Stimulated activated memory B cell treated with anti-CD40 and anti-IgM and Interleukin-4, amounts not matched to agents 10 μg/mL and 1 μg/mL and 100 μg/mL, for 72 hours (primary cell): ENCODE measurements around the gene NPHP4.
A peak's percentile ranks its signal among the peaks of the same experiment; 100 is the strongest.

Experiments used
- ATAC-seq: fragments of 150-1000 bp; cut with Tn5 transposase; 2 replicates; pipeline ENCODE4 v1.10.0; 2021
- H3K27ac Mint-ChIP-seq: one replicate; pipeline ENCODE4 v1.8.0; 2022; ENCODE audit warnings: mild to moderate bottlenecking, mixed read lengths
- H3K27me3 Mint-ChIP-seq: one replicate; pipeline ENCODE4 v1.8.0; 2022; ENCODE audit warnings: mixed read lengths
- H3K36me3 Mint-ChIP-seq: one replicate; pipeline ENCODE4 v1.8.0; 2022; ENCODE audit warnings: mixed read lengths
- H3K4me1 Mint-ChIP-seq: one replicate; pipeline ENCODE4 v1.8.0; 2022; ENCODE audit warnings: mixed read lengths
- H3K4me3 Mint-ChIP-seq: one replicate; pipeline ENCODE4 v1.8.0; 2022; ENCODE audit warnings: mild to moderate bottlenecking, moderate library complexity, mixed read lengths
- H3K9me3 Mint-ChIP-seq: one replicate; pipeline ENCODE4 v1.8.0; 2022; ENCODE audit warnings: mixed read lengths

Gene NPHP4

DNA sequence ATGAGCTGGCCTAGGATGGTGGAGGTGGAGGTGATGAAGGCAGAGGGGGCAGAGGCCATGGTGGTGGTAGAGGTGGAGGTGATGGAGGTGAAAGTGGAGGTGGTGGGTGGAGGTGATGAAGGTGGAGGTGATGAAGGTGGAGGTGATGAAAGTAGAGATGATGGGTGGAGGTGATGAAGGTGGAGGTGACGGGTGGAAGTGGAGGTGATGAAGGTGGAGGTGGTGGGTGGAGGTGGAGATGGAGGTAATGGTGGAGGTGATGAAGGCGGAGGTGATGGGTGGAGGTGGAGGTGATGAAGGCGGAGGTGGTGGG lies 19.7 kb upstream of the NPHP4 start:
- no peak for ATAC-seq
- H3K4me3 Mint-ChIP-seq = no peak overlapping the region
- H3K4me1 Mint-ChIP-seq = peaks cover 30% of the 10 kb centered on the region
- H3K27ac Mint-ChIP-seq = peak overlapping the region; percentile 66
- H3K9me3 Mint-ChIP-seq = peaks cover 3% of the 10 kb centered on the region
- H3K36me3 Mint-ChIP-seq = peaks cover 12% of the 10 kb centered on the region
- H3K27me3 Mint-ChIP-seq = no peaks in the 10 kb centered on the region

DNA sequence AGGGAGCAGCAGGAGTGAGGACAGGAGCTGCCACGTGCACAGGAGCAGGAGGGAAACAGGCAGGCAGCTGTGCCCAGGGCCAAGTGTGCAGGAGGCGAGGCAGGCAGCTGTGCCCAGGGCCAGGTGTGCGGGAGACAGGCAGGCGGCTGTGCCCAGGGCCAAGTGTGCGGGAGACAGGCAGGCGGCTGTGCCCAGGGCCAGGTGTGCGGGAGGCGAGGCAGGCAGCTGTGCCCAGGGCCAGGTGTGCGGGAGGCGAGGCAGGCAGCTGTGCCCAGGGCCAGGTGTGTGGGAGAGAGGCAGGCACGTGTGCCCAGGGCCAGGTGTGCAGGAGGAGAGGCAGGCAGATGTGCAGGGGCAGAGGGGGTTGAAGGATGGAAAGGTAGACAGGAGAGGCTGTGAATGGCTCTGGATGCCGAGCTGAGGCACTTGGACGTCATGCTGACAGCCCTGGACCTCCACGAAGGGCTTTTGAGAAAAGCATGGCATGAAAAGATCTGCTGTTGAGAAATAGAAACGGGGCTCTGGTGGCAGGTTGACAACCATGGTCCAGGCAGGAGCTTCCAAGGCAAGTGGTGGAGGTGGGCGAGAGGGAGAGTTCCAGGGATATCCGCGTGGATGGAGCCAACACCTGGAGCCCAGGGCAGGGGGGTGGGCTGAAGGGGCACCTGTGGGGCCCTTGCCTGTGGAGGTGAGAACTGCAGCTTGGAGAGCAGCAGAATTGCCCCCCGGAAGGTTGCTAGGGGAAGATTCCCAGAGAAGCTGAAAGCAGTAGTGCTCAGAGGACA lies 19.1 kb upstream of the NPHP4 start:
- Mint-ChIP-seq H3K4me3 (peak overlapping the region; percentile 25), H3K9me3 (peaks cover 3% of the 10 kb centered on the region), H3K27me3 (no peaks in the 10 kb centered on the region), H3K27ac (peak overlapping the region; percentile 66), H3K4me1 (peaks cover 30% of the 10 kb centered on the region), H3K36me3 (peaks cover 12% of the 10 kb centered on the region)
- no peak for ATAC-seq

DNA sequence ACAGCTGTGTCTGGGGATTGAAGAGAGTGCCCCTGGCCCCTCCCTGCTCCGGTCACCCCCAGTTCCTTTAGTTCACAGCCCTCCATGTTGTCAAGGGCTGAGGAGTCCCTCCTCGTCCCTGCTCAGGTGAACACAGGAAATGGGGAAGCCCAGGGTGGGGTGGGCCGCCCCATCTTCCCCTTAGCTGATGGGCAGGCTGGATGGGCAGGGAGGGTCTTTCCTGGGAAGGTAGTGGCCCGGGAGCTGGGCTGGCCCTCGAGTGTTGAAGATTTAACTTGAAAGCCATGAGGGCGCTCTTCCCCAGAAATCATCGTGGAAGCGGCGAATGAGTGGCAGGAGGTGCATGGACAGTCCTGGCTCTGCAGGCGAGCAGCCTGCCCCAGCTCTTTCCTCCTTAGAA lies 18.3 kb upstream of the NPHP4 start:
- Mint-ChIP-seq H3K4me3 (no peak overlapping the region), H3K27ac (peak overlapping the region; percentile 66), H3K36me3 (peaks cover 12% of the 10 kb centered on the region), H3K4me1 (peaks cover 30% of the 10 kb centered on the region), H3K9me3 (peaks cover 3% of the 10 kb centered on the region), H3K27me3 (no peaks in the 10 kb centered on the region)
- no peak for ATAC-seq

DNA sequence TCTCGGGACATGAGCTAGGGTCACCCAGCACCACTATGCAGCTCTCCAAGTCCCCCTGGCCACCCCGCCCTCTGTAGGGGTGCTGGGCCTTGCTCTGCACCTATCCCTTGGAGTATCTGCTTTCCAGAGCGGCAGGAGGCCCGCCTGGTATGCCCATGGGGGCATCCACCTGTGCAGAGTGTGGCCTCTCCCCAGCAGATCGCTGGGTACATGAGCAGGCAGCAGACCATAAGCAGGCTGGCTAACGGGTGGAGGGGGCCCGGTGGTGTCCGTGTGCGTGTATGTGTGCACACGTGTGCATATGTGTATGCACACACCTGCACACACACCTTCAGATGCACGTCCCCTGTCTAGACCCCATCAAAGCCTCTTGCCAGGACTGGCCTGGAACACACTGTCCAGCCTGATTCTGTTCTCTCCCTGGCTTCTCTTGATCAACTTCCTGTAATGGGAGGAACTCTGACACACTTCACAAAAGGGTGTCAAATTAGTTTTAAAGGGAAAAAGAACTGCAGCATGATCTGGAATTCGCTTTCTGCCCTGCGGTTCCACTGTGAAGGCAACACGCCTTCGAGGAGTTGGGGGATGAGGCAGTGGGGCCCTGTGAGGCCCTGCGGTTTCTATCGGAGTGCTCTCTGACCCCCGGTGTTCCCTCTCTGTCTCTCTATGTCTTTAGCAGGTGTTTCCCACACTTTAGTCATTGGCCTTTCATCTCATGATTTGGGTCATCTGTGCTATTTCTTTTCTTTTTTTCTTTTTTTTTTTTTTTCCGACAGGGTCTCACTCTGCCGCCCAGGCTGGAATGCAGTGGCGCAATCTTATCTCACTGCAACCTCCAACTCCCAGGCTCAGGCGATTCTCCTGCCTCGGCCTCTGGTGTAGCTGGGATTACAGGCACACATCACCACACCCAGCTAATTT lies 17.2 kb upstream of the NPHP4 start:
- Mint-ChIP-seq H3K9me3 (peaks cover 3% of the 10 kb centered on the region), H3K27ac (no peak overlapping the region), H3K4me1 (peaks cover 30% of the 10 kb centered on the region), H3K36me3 (peaks cover 12% of the 10 kb centered on the region), H3K4me3 (no peak overlapping the region), H3K27me3 (no peaks in the 10 kb centered on the region)
- ATAC-seq = no peak

DNA sequence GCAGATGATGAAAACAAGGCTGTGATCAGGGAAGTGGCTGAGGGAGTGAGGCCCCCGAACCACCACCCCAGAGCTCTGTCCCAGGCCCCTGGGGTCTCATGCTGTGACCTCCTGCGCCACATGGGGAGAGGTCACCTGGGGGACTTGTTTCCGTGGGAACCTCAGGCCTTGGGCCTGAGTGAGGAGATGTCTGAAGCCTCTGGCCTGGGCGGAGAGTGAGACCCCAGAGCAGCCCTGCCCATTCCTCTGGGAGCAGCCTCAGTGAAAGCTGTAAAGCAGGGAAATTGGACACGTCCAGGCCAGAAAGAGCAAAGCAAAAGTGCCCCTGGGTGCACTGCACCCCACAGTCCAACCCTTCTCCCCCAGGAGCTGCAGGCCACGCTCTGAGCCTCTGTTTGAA lies 16.5 kb upstream of the NPHP4 start:
- Mint-ChIP-seq H3K27ac (no peak overlapping the region), H3K36me3 (peaks cover 12% of the 10 kb centered on the region), H3K4me3 (no peak overlapping the region), H3K27me3 (no peaks in the 10 kb centered on the region), H3K9me3 (peaks cover 3% of the 10 kb centered on the region), H3K4me1 (peaks cover 27% of the 10 kb centered on the region)
- ATAC-seq = no peak

DNA sequence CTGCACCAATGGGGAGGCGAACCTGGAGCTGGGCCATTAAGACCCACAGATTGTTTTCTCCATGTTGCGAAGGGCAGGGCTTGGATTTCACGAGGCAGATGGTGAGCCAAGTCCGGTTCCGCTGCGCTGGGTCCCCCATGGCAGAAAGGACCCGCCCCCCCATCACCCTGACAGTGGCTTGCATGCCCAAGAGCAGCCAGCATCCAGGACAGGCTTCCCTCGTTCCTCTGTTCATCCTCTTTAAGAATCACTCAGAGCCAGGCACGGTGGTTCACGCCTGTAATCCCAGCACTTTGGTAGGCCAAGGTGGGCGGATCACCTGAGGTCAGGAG lies 15.8 kb upstream of the NPHP4 start:
- H3K27ac Mint-ChIP-seq = no peak overlapping the region
- no peak for ATAC-seq
- H3K4me3 Mint-ChIP-seq = no peak overlapping the region
- no peaks in the 10 kb centered on the region for H3K27me3 Mint-ChIP-seq
- H3K36me3 Mint-ChIP-seq = peaks cover 17% of the 10 kb centered on the region
- peaks cover 20% of the 10 kb centered on the region for H3K4me1 Mint-ChIP-seq
- peaks cover 3% of the 10 kb centered on the region for H3K9me3 Mint-ChIP-seq

DNA sequence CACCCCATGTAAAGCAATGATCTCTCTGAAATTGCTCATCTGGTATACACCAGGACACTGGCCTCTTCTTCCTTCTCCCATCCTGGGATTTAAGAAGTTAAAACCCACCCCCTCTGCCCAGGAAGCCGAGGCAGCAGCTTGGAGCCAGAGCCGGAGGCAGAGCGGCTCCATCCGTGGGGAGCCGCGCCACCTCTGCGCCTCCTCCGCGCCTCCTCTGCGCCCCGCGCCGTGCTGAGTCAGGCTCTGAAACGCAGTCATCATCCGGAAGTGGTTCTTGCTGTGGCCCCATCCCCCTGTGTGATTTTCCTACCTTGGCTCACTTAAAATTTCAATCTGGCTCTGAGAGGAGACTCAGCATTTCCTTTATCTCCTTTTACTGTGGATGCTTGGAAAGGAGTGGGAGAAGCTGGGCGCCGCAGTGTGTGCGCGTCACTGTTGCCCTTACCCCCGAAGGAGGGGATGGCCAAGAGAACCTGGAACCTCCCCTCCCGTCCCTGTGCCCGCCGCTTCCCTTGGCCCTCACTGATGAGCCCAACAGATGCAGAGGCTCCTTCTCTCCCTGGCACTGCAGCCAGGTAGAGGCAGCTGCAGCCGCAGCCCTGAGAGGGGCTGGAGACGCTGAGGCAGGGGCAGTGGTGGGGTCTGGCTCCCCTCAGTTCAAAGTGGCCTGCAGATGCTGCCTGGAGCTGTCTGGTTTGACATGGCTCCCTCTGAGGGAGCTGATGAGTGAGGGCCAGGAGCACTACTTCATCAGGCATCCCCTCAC lies 15.3 kb upstream of the NPHP4 start:
- no peaks in the 10 kb centered on the region for H3K27me3 Mint-ChIP-seq
- H3K27ac Mint-ChIP-seq = no peak overlapping the region
- no peak overlapping the region for H3K4me3 Mint-ChIP-seq
- H3K4me1 Mint-ChIP-seq = peaks cover 15% of the 10 kb centered on the region
- peaks cover 3% of the 10 kb centered on the region for H3K9me3 Mint-ChIP-seq
- no peak for ATAC-seq
- H3K36me3 Mint-ChIP-seq = peaks cover 17% of the 10 kb centered on the region

DNA sequence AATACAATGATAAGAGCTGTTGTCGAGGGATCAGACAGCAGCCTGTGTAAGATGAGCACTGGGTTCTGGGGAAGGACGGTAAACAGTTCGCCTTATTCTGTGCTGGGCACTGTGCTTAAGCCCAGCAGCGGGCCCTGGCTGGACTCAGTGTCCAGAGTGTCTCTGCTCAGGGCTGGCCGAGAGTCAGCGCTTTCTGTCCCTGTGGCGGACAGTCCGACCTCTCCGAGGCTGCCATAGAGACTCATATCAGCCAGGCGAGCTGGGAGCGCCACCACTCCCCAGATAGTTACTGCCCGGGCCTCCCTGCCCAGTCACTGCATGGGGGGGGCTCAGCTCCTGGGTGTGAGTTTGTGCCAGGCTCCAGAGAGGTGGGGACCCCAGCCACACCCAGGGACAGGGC lies 14.7 kb upstream of the NPHP4 start:
- Mint-ChIP-seq H3K27me3 (no peaks in the 10 kb centered on the region), H3K9me3 (peaks cover 2% of the 10 kb centered on the region), H3K27ac (no peak overlapping the region), H3K4me3 (no peak overlapping the region), H3K4me1 (peaks cover 13% of the 10 kb centered on the region), H3K36me3 (peaks cover 17% of the 10 kb centered on the region)
- ATAC-seq = no peak

DNA sequence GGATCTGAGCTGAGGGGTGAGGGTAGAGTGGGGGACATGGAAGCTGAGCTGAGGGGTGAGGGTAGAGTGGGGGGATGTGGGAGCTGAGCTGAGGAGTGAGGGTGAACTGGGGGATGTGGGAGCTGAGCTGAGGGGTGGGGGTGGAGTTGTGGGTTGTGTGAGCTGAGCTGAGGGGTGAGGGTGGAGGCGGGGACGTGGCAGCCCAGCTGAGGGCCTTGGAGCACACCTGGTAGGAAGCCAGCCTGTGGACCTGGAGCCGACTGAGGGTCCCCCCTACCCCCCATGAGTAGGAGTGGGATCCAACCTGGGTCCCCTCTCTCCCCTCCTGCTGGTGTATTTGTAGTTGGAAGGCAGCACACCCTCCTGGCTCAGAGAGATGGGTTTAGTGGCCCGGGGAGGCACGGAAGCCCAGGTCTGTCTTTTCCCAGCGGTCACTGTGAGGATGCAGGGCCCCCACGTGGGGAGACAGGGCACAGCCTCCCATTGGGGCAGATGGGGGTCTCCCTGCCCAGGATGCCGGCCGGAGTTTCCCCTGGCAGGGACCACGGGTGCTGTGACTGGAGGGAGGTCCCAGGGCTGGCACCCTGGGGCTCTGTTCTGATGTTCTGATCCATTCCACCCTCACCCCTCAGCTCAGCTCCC lies 13.2 kb upstream of the NPHP4 start:
- ATAC-seq = peak; percentile 17
- Mint-ChIP-seq H3K36me3 (peaks cover 6% of the 10 kb centered on the region), H3K27me3 (no peaks in the 10 kb centered on the region), H3K4me3 (no peak overlapping the region), H3K9me3 (no peaks in the 10 kb centered on the region), H3K4me1 (no peaks in the 10 kb centered on the region), H3K27ac (no peak overlapping the region)

DNA sequence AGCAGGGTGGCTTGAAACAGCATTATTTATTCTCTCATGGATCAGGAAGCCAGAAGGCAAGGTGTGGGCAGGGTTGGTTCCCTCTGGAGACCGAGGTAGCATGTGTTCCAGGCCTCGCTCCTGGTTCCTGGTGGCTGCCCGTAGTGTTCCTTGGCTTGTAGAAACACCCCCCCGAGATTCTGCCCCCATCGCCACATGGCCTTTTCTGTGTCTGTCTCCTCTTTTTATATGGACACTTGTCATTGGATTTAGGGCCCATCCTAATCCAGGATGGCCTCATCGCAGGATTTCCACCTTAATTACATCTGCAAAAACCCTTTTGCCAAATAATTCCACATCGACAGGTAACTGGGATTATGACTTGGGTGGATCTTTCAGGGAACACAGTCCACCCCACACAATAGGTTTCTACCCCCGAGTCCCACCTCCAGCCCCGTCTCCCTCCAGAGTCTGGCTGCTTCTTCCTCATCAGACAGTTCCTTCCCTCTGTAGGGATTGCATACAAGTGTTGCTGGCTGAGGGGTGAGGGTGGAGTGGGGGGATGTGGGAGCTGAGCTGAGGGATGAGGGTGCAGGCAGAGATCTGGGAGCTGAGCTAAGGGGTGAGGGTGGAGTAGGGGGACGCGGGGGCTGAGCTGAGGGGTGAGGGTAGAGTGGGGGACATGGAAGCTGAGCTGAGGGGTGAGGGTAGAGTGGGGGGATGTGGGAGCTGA lies 12.3 kb upstream of the NPHP4 start:
- H3K9me3 Mint-ChIP-seq = no peaks in the 10 kb centered on the region

DNA sequence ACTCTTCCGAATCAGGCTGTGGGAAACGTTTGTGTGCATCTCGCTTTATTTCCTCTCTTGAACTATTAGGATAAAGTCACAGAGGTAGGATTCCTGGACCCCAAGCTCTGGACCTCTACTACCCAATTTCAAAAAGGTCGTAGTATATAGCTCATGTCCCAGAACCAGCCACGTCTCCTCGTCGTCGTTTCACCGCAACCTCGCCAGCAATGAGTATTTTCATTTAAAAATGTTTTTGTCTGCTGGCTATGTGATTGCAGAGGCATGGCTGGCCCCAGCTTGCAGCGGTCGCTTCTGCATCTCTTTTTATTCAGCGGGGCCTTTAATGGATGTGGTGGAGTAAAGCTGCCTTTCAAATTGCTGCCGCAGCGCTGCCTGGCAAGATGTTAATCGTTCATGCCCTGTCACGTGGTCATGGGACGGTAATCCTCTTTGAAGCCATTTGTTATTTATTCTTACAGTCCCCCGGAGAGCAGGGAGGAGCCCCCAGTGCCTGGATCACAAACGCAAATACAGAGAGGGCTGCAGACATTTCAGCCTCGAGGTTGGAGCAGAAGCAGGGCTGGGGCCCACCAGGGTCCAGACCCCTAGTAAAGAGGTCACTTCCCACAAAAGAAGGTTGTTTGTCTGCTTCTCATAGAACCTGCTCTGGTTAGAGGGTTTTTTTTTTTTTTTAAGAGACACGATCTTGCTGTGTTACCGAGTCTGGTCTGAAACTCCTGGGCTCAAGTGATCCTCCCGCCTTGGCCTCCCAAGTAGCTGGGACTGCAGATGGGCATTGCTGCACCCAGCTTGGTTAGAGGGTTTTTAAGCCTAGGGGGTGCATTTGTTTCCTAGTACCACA lies 11.6 kb upstream of the NPHP4 start:
- H3K9me3 Mint-ChIP-seq = no peaks in the 10 kb centered on the region
- H3K4me3 Mint-ChIP-seq = no peak overlapping the region
- no peak overlapping the region for H3K27ac Mint-ChIP-seq
- peaks cover 6% of the 10 kb centered on the region for H3K36me3 Mint-ChIP-seq
- H3K4me1 Mint-ChIP-seq = no peaks in the 10 kb centered on the region
- no peak for ATAC-seq
- no peaks in the 10 kb centered on the region for H3K27me3 Mint-ChIP-seq

More for the DNA sequence above, 12.3 kb upstream of the NPHP4 start:
- ATAC-seq = no peak
- Mint-ChIP-seq H3K4me1 (no peaks in the 10 kb centered on the region), H3K36me3 (peaks cover 6% of the 10 kb centered on the region), H3K27ac (no peak overlapping the region), H3K27me3 (no peaks in the 10 kb centered on the region), H3K4me3 (no peak overlapping the region)

DNA sequence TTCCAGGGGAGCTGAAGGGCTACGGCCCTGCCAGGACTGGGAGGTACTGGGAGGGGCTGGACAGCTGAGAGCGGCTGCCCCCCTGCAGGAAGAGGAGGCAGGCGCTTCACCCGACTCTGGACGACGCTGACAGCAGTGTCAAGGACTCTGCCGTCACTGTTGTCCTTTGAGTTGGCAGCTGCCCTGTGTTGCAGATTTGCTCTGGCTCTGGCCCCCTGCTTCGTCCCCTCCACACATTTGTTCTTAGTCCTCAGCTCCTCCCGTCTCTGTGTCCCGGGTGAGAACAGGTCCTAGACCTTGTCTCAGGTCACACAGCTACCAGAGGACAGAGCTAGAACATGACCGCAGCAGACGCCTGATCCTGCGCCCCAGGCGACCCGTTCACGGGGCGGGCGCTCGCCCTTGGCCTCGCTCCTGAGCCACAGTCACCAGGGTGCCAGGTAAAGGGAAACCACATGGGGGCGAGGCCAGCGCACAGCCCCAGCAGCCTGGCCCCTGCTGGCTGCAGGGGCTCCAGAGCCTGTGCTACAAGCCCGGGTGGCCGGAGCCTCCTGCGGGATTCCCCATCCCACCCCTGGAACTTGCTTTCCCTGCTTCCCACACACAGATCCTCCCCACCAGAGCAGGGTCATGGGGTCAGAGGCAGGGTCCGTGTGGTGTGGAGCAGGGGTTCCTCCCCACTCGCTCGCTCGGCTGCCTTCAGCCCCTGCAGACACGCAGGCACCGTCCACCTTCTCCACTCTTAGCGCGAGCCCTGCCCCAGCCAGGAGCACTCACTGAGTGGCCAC lies 10.7 kb upstream of the NPHP4 start:
- no peak for ATAC-seq
- Mint-ChIP-seq H3K9me3 (no peaks in the 10 kb centered on the region), H3K4me1 (peaks cover 9% of the 10 kb centered on the region), H3K36me3 (peaks cover 6% of the 10 kb centered on the region), H3K4me3 (no peak overlapping the region), H3K27ac (no peak overlapping the region), H3K27me3 (no peaks in the 10 kb centered on the region)

DNA sequence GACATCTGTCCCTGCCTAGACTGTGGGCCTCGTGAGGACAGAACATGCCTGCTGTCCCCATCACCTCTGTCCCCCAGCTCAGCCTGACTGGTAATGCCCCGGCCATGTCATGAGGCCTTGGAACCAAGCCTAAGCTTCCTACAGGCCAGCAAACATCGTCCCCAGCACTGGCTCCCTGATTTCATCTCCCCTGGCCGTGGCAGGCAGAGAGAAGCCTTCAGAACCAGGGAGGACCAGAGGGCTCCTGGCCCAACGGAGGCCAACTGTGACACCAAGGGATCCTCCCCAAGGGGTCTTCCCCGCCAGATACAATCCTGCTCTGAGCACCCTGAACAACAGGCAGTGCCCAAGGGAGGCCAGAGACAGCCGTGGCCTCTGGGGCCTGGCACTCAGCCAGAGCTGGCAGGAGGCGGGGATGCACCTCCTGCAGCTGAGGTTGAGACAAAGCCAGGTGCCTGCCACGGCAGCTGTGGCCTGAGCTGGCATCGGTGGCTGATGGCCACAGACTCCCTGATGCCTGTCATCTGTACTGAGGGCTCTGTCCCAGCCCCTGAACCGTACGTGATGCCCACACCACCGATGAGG lies 9.9 kb upstream of the NPHP4 start:
- no peak overlapping the region for H3K4me3 Mint-ChIP-seq

More for the DNA sequence above, 9.9 kb upstream of the NPHP4 start:
- Mint-ChIP-seq H3K4me1 (peaks cover 12% of the 10 kb centered on the region), H3K27me3 (no peaks in the 10 kb centered on the region), H3K27ac (no peak overlapping the region), H3K36me3 (peaks cover 6% of the 10 kb centered on the region), H3K9me3 (no peaks in the 10 kb centered on the region)
- ATAC-seq = no peak
